KMS-11 (cell line): Measurements from ENCODE around the gene SEMA3C.

Experiments used
- H2AFZ ChIP-seq: fragments of 200-600 bp; sonication (generic); 2 replicates; pipeline ENCODE4 v1.6.1; 2016; ENCODE audit warnings: antibody characterized with exemption, mixed run types, low read depth
- H3K27ac ChIP-seq: fragments of 200-600 bp; sonication (generic); 2 replicates; pipeline ENCODE4 v1.6.1; 2016; ENCODE audit warnings: mild to moderate bottlenecking, mixed run types
- H3K27me3 ChIP-seq: fragments of 200-600 bp; sonication (generic); 2 replicates; pipeline ENCODE4 v1.6.1; 2017; ENCODE audit warnings: mild to moderate bottlenecking, low read depth, mixed run types, moderate library complexity; ENCODE audit not compliant: insufficient read depth
- H3K36me3 ChIP-seq: fragments of 200-600 bp; sonication (generic); 2 replicates; pipeline ENCODE4 v1.6.1; 2017; ENCODE audit warnings: mild to moderate bottlenecking, mixed run types; ENCODE audit not compliant: insufficient read depth
- H3K4me1 ChIP-seq: fragments of 200-600 bp; sonication (generic); 2 replicates; pipeline ENCODE4 v1.6.1; 2016; ENCODE audit warnings: mild to moderate bottlenecking, low read depth, mixed run types; ENCODE audit not compliant: poor library complexity, severe bottlenecking
- H3K4me2 ChIP-seq: fragments of 200-600 bp; sonication (generic); 2 replicates; pipeline ENCODE4 v1.7.0; 2016; ENCODE audit warnings: mild to moderate bottlenecking, mixed run types
- H3K4me3 ChIP-seq: fragments of 200-600 bp; sonication (generic); IDR thresholded peaks from 2 replicates; pipeline ENCODE4 v1.6.1; 2017; ENCODE audit warnings: low read depth, low read length, mixed read lengths; ENCODE audit not compliant: insufficient read depth
- H3K79me2 ChIP-seq: fragments of 200-600 bp; sonication (generic); 2 replicates; pipeline ENCODE4 v1.6.1; 2016; ENCODE audit warnings: low read depth, mixed run types; ENCODE audit not compliant: insufficient read depth
- H3K9ac ChIP-seq: fragments of 200-600 bp; sonication (generic); 2 replicates; pipeline ENCODE4 v1.6.1; 2016; ENCODE audit warnings: mild to moderate bottlenecking, mixed run types
- H4K20me1 ChIP-seq: fragments of 200-600 bp; sonication (generic); 2 replicates; pipeline ENCODE4 v1.6.1; 2016; ENCODE audit warnings: mild to moderate bottlenecking, mixed run types; ENCODE audit not compliant: insufficient read depth
- TF ChIP-seq, protein P1 (sequence below): fragments of 200-600 bp; sonication (generic); conservative IDR thresholded peaks from 2 replicates; pipeline ENCODE4 v1.6.1; 2017; ENCODE audit warnings: low read depth, mild to moderate bottlenecking, antibody characterized with exemption, low read length, moderate library complexity, mixed read lengths

Gene SEMA3C

DNA sequence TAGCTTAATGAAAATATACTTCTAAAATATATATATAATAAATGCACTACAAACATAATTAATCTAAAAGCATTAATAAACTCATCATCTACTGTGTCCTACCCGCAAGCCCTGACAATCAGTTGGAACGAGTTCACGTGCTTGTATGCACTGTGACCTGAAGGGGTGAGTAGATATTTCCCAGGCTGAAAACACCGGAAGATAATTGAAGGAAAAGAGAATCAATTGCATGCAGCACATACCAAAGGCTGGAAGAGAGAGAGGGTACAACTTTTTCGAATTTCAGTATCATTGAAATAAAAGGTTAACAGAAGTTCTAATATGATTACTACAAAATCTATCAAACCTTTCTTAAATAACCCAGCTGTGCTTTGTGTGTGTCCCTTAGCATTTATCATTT lies 94.6 kb downstream of the SEMA3C start:
- Histone ChIP-seq H3K4me1 (no peaks in the 10 kb centered on the region), H3K27ac (no peak overlapping the region), H3K36me3 (no peaks in the 10 kb centered on the region)

GRCh38 chr7:80823057-80823456 lies 95.8 kb downstream of the SEMA3C start:
- H3K9ac ChIP-seq = no peak overlapping the region
- TF ChIP-seq, protein P1, sequence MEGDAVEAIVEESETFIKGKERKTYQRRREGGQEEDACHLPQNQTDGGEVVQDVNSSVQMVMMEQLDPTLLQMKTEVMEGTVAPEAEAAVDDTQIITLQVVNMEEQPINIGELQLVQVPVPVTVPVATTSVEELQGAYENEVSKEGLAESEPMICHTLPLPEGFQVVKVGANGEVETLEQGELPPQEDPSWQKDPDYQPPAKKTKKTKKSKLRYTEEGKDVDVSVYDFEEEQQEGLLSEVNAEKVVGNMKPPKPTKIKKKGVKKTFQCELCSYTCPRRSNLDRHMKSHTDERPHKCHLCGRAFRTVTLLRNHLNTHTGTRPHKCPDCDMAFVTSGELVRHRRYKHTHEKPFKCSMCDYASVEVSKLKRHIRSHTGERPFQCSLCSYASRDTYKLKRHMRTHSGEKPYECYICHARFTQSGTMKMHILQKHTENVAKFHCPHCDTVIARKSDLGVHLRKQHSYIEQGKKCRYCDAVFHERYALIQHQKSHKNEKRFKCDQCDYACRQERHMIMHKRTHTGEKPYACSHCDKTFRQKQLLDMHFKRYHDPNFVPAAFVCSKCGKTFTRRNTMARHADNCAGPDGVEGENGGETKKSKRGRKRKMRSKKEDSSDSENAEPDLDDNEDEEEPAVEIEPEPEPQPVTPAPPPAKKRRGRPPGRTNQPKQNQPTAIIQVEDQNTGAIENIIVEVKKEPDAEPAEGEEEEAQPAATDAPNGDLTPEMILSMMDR = no peak
- H3K27me3 ChIP-seq = no peaks in the 10 kb centered on the region
- no peak overlapping the region for H3K27ac ChIP-seq
- H3K4me3 ChIP-seq = no peak overlapping the region
- no peaks in the 10 kb centered on the region for H3K4me1 ChIP-seq
- no peaks in the 10 kb centered on the region for H4K20me1 ChIP-seq
- no peak overlapping the region for H3K4me2 ChIP-seq
- no peaks in the 10 kb centered on the region for H3K36me3 ChIP-seq
- H2AFZ ChIP-seq = no peak overlapping the region
- H3K79me2 ChIP-seq = no peaks in the 10 kb centered on the region

More for the DNA sequence above, 94.6 kb downstream of the SEMA3C start:
- Histone ChIP-seq H3K9ac (no peak overlapping the region), H3K79me2 (no peaks in the 10 kb centered on the region), H3K4me2 (no peak overlapping the region), H3K4me3 (no peak overlapping the region), H3K27me3 (no peaks in the 10 kb centered on the region), H4K20me1 (no peaks in the 10 kb centered on the region), H2AFZ (no peak overlapping the region)
- TF ChIP-seq, protein P1 = no peak

GRCh38 chr7:80821771-80822319 lies 97.0 kb downstream of the SEMA3C start:
- Histone ChIP-seq H3K36me3 (no peaks in the 10 kb centered on the region), H3K9ac (no peak overlapping the region), H2AFZ (no peak overlapping the region), H3K27ac (no peak overlapping the region), H3K4me3 (no peak overlapping the region), H3K4me2 (no peak overlapping the region), H3K4me1 (no peaks in the 10 kb centered on the region), H4K20me1 (no peaks in the 10 kb centered on the region), H3K27me3 (no peaks in the 10 kb centered on the region), H3K79me2 (no peaks in the 10 kb centered on the region)
- TF ChIP-seq, protein P1 = no peak

- no peak overlapping the region for H3K27ac ChIP-seq
- H3K4me2 ChIP-seq = no peak overlapping the region
- H3K9ac ChIP-seq = no peak overlapping the region
- H4K20me1 ChIP-seq = no peaks in the 10 kb centered on the region
- H2AFZ ChIP-seq = no peak overlapping the region
- no peaks in the 10 kb centered on the region for H3K79me2 ChIP-seq
- TF ChIP-seq, protein P1 = no peak
- no peaks in the 10 kb centered on the region for H3K4me1 ChIP-seq
- H3K27me3 ChIP-seq = no peaks in the 10 kb centered on the region
- no peaks in the 10 kb centered on the region for H3K36me3 ChIP-seq
- no peak overlapping the region for H3K4me3 ChIP-seq
These were observed 99.3 kb downstream of the SEMA3C start for GRCh38 chr7:80819503-80819902.
